Muscle of leg (tissue), 11 donors: ENCODE measurements around the gene CCDC47. TPM values are rescaled to one million over a fixed set of nuclear protein-coding genes. Genes with fewer than 3 reads are reported as not detected.

Source experiments
- DNase-seq: peaks from one replicate; pipeline ENCODE4 v3.0.0; 2013
- H3K27ac ChIP-seq: one replicate; pipeline ENCODE4 v1.5.1; 2013; ENCODE audit warnings: mild to moderate bottlenecking, low read length, control low read depth
- H3K27me3 ChIP-seq: one replicate; pipeline ENCODE4 v1.6.1; 2013; ENCODE audit warnings: low read length; ENCODE audit not compliant: control insufficient read depth, insufficient read depth
- H3K36me3 ChIP-seq: one replicate; pipeline ENCODE4 v1.6.1; 2013; ENCODE audit warnings: low read length; ENCODE audit not compliant: control insufficient read depth, insufficient read depth
- H3K4me1 ChIP-seq: one replicate; pipeline ENCODE4 v1.6.1; 2013; ENCODE audit warnings: low read length; ENCODE audit not compliant: control insufficient read depth, insufficient read depth
- H3K4me3 ChIP-seq: one replicate; pipeline ENCODE4 v1.5.1; 2013; ENCODE audit warnings: low read length, control low read depth
- H3K9me3 ChIP-seq: replicated peaks from 2 replicates; pipeline ENCODE4 v1.6.1; 2013; ENCODE audit warnings: low read depth, low read length; ENCODE audit not compliant: control insufficient read depth
- WGBS: methylation state at CpG from one replicate; pipeline ENCODE4 v1.1.5; 2013; ENCODE audit warnings: missing lambda C conversion rate; ENCODE audit not compliant: insufficient coverage; 5-methylcytosine and 5-hydroxymethylcytosine counted together
- polyA plus RNA-seq, 8 donors: library from polyadenylated mRNA; unstranded; fragments of 120-200 nt; gene quantifications; one replicate each; pipeline versions ENCODE4 v1.2.1 to v1.2.3, GENCODE V29; 2013; ENCODE audit warnings: inconsistent platforms in 1 of 8, low replicate concordance in 1 of 8; ENCODE audit not compliant: insufficient read length in 8 of 8, insufficient read depth in 1 of 8
- total RNA-seq: library from RNA; stranded (reverse); fragments of 120-200 nt; gene quantifications from one replicate; pipeline ENCODE4 v1.2.4, GENCODE V29; 2013

The CCDC47 gene
- total and polyA plus RNA-seq, 9 donors: 39.1 to 65.9 (median 52.5) TPM

DNA sequence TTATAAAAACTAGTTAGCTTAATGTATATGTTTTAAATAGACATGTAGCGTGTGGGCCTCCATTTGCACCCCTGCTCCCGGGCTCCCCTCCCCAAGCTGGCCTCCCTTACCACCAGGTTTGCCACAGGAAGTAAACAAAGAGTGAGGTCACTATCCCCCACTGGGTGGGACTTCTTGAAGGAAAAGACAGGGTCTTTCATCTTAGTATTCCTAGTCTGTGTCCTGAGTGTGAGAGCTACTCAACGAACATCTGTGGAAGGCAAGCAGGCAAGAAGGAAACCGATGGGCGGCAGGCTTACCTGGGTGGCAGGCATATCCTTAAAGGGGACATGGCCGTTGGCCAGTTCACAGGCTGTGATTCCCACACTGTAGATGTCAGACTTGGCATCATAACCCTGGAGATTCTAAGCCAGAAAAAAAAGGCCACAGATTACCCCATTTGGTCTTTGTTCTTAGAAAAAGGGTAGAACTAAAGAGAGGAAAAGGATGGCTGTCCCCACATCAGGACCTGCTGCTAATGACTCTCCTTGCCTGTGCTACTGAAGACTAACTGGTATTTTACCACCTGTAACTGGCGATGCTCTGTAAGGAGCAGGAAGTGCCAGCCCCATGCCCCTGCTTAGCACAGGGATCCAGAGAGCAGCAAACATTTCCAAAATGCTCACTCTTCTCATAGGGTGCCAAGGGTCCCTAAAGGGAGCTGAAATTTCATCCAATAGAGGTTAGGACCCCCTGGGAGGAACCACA is 66.9 kb downstream of the CCDC47 start:
- Histone ChIP-seq H3K9me3 (no peaks in the 10 kb centered on the region), H3K27me3 (no peaks in the 10 kb centered on the region), H3K27ac (no peak overlapping the region), H3K36me3 (peaks cover 73% of the 10 kb centered on the region), H3K4me1 (peaks cover 2% of the 10 kb centered on the region), H3K4me3 (no peak overlapping the region)
- WGBS: 76% methylated on average over 4 of the region's 7 CpGs
- no peak for DNase-seq

DNA sequence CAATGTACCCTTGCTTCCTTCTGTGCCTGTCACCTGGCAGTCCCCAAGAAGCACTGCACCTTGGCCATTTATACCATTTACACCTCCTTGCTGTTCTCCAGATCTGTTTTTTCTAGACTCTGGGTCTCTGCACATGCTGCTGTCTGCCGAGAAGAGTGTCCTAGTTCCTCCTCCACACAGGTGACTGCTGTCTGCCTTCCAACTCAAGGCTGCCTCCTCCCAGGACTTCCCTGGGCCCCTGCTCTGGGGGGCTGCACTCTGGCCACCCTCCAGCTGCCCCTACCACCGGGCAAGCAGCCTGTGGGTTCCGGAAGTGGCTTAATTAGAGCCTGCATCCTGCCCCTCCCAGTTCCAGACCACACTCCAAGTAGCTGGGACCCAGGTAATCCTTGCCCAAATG is 67.7 kb downstream of the CCDC47 start:
- no peak overlapping the region for H3K27ac ChIP-seq
- H3K4me3 ChIP-seq: no peak overlapping the region
- 48% methylated on average over 3 of the region's 3 CpGs for WGBS

DNA sequence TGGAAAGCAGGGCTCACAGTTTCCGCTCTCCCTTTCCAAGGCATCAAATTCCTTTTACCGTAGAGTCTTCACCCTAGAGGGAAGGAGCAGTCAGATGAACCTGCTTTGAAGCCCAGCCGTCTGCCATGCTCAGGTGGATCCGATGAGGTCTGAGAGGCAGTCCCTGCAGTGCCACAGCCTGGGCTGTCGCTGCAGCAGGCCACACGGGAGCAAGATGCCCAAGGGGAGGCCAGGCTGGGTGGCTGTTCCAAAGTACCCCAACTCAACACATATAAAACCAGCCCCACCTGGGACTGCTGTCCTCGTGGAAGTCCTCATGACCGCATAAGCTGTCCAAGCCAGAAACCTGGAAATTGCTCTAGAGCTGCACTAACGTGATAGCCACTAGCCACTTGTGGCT is 68.6 kb downstream of the CCDC47 start:
- 76% methylated on average over 8 of the region's 9 CpGs for WGBS
- Histone ChIP-seq H3K4me3 (no peak overlapping the region), H3K4me1 (peaks cover 11% of the 10 kb centered on the region), H3K27me3 (no peaks in the 10 kb centered on the region), H3K36me3 (peaks cover 56% of the 10 kb centered on the region), H3K27ac (no peak overlapping the region), H3K9me3 (no peaks in the 10 kb centered on the region)
- DNase-seq: no peak

More for the DNA sequence above, 67.7 kb downstream of the CCDC47 start:
- DNase-seq: no peak
- no peaks in the 10 kb centered on the region for H3K27me3 ChIP-seq
- H3K36me3 ChIP-seq: peaks cover 64% of the 10 kb centered on the region
- H3K9me3 ChIP-seq: no peaks in the 10 kb centered on the region
- peaks cover 11% of the 10 kb centered on the region for H3K4me1 ChIP-seq

DNA sequence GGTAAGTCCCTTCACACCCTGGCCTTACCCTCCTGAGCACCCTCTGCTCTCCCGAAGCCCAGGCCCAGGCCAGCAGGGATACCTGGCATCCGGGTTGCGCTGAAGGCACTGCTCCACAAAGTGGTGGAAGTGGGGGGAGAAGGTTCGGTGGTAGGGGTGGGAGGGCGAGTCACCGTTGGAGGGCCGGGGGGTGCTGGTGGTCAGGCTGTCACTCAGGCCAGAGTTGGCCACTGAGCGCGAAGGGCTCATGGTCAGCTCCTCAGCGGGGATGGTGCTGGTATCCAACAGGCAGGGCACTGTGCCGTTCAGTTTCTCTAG is 69.2 kb downstream of the CCDC47 start:
- Histone ChIP-seq H3K36me3 (peaks cover 51% of the 10 kb centered on the region), H3K9me3 (no peaks in the 10 kb centered on the region), H3K4me1 (peaks cover 13% of the 10 kb centered on the region), H3K27ac (no peak overlapping the region), H3K4me3 (no peak overlapping the region), H3K27me3 (no peaks in the 10 kb centered on the region)
- DNase-seq: no peak
- 98% methylated on average over 6 of the region's 11 CpGs for WGBS

DNA sequence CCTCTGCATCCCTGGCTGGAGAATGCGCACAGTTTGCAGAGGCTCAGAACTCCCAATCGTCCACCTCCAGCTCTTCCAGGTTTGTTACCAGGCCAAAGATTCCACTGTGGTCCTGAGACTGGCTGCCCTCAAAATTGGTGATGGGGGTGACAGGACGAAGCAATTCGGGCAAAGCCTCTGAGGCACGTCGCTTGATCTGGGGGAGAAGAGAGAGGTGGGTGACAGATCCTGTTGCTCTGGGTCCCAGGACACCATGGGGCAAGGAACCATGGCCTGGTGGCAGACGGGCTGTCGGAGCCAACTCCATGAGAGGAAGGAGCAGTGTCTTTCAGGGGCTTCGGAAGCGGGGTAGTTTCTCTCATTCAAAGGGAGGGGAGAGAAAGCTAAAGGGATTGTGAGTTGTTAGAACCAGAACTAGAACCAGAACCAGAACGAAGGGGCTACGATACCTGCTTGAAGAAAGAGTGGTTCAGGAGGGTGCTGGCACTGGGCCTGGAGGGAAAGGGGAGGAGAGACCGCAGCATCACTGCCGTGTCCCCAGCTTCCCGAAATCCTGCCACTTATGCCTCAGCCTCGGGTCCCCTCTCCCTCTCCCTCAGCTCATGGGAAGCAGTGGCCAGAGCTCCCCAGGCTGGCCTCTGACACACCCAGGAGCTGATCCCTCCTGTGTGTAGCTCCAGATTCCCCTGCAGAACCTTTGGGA is 69.7 kb downstream of the CCDC47 start:
- peaks cover 18% of the 10 kb centered on the region for H3K4me1 ChIP-seq
- WGBS: 86% methylated on average over 13 of the region's 16 CpGs
- no peaks in the 10 kb centered on the region for H3K27me3 ChIP-seq
- H3K4me3 ChIP-seq: no peak overlapping the region
- H3K27ac ChIP-seq: no peak overlapping the region
- DNase-seq: no peak
- H3K36me3 ChIP-seq: peaks cover 46% of the 10 kb centered on the region
- no peaks in the 10 kb centered on the region for H3K9me3 ChIP-seq

DNA sequence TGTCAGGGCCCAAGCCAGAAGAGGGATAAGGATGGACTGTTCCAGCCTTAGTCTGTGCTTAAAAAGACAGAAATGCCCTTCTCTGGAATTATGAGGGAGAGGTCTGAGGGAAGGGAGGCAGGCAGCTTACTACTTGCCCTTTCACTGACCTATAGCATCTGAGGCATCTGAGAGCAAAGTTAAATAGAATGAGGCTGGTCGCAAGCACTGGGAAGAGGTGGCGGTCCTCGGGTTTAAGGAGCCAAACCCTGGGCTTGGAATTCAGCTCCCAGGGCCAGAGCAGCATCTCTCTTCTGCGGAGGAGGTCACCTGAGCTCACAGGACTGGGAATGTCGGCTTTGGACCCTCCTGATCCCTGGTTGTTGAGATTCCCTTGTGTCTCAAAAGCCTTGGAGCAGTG is 70.4 kb downstream of the CCDC47 start:
- H3K27ac ChIP-seq: no peak overlapping the region
- peaks cover 18% of the 10 kb centered on the region for H3K4me1 ChIP-seq
- H3K36me3 ChIP-seq: peaks cover 42% of the 10 kb centered on the region
- DNase-seq: no peak
- 82% methylated on average over 5 of the region's 5 CpGs for WGBS
- H3K9me3 ChIP-seq: no peaks in the 10 kb centered on the region
- no peaks in the 10 kb centered on the region for H3K27me3 ChIP-seq
- no peak overlapping the region for H3K4me3 ChIP-seq

DNA sequence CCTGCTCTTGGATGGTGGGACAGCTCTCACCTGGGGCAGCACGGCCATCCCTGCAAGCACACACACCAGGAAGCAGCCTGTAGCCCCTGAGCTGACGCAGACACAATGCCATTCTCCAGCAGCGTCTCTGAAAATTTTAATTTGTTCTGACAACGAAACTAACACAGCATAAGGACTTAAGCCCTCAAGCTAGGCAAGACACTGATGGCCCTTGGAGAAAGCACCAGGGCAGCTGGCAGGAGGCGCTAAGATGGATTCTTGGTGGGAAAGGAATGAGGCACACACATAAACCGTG is 70.7 kb downstream of the CCDC47 start:
- Histone ChIP-seq H3K9me3 (no peaks in the 10 kb centered on the region), H3K27me3 (no peaks in the 10 kb centered on the region), H3K4me1 (peaks cover 18% of the 10 kb centered on the region), H3K36me3 (peaks cover 42% of the 10 kb centered on the region), H3K4me3 (no peak overlapping the region), H3K27ac (no peak overlapping the region)
- WGBS: 80% methylated on average over 3 of the region's 6 CpGs
- DNase-seq: no peak

DNA sequence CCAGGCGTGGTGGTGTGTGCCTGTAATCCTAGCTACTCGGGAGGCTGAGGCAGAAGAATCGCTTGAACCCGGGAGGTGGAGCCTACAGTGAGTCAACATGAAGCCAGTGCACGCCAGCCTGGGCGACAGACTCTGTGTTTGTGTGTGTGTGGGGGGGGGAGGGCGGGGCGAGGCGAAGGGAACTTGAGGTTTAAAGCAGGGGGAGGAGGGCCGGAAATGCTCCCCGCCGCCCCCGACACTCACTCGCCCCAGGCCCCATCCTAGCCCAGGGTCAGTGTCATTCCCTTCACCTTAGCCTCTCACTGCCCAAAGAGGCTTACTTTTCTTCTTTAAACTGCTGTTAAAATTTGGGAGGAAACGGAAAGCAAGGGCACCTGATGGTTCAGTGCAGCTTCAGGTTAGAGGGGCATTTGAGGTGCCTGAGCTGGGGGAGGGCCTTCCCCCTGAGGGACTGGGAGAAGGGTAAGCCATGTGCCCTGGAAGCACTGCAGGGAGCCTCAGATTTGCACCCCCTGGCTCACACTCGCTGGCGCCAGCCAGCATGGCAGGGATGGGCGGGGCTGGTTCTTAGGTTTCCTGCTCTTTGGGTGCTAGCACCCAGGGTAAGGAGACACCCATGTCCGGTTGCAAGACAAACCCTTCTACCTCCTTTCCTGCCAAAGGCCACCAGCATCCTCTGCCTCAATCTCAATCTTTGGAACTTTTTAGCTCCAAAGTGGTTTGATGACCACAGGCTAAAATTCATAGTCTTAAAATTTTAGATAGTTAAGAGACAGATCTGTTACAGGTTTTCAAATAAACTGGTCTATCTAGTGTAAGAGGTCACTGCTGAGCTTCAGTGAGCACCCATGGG is 71.3 kb downstream of the CCDC47 start:
- Histone ChIP-seq H3K27me3 (no peaks in the 10 kb centered on the region), H3K36me3 (peaks cover 38% of the 10 kb centered on the region), H3K4me3 (no peak overlapping the region), H3K27ac (no peak overlapping the region), H3K9me3 (no peaks in the 10 kb centered on the region), H3K4me1 (peaks cover 18% of the 10 kb centered on the region)
- DNase-seq: no peak
- WGBS: 75% methylated on average over 9 of the region's 19 CpGs

DNA sequence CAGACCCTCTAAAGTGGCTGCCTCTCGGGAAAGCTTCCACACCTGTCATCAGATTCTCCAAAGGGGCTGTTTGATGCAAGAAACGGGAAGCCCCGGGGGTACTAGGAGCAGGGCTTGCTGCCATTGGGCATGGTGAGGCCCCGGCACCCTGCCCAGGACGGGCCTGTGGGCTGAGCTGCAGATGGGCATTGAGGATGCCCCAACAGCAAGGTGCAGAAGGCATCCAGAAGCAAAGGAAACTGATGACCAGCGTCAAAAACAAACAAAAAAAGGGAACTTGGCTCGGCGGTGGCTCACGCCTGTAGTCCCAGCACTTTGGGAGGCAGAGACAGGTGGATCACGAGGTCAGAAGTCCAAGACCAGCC is 72.0 kb downstream of the CCDC47 start:
- Histone ChIP-seq H3K4me1 (peaks cover 18% of the 10 kb centered on the region), H3K27me3 (no peaks in the 10 kb centered on the region), H3K4me3 (peak overlapping the region; percentile 37), H3K9me3 (no peaks in the 10 kb centered on the region), H3K36me3 (peaks cover 33% of the 10 kb centered on the region), H3K27ac (peak overlapping the region; percentile 69)
- DNase-seq: no peak
- 56% methylated on average over 9 of the region's 10 CpGs for WGBS
